ENCODE results near the gene CDH26. TPM values are rescaled to one million over a fixed set of nuclear protein-coding genes. Genes with fewer than 3 reads are reported as not detected.

The CDH26 gene
- polyA plus RNA-seq, 3 donors, result 1.3 to 3.0 (median 2.0) TPM

DNA sequence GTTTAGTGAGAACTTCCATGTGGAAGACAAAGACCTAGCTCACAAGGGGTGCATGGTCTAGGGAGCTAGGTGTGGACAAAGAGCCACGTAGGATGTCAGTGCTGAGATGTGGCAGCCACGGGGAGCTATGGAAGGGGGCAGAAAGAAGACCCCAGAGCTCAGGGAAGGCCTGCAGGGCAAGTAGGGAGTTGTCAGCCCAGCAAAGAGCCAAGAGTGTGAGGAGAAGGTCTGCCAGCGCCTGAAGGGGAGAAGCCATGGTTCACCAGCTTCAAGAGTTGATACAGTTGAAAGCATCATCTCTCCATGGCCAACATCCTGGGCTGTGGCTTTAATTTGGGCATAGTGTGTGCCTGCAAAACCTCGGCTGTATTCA lies 95.6 kb downstream of the CDH26 start:
- H3K4me1 ChIP-seq (ENCODE audit: control insufficient read depth in 1 of 2, insufficient read depth in 2 of 2, low read length in 2 of 2), result peaks cover 86 to 96% of the 10 kb centered on the region in 2 donors
- Mint-ChIP-seq H3K27me3 (ENCODE audit: low read depth in 3 of 3) (peaks cover 0 to 1% (median 0%) of the 10 kb centered on the region in 3 donors), H3K4me1 (peaks cover 89% of the 10 kb centered on the region), H3K9me3 (peaks cover 0 to 5% (median 2%) of the 10 kb centered on the region in 7 donors), H3K36me3 (peaks cover 2 to 3% of the 10 kb centered on the region in 2 donors), H3K27ac (peak overlapping the region; percentile 95 to 99 (median 99)), H3K4me3 (peak overlapping the region in 1 of 2 donors; percentile 40)
- peak overlapping the region; percentile 85 to 97 for H3K27ac ChIP-seq (ENCODE audit: low read depth in 1 of 2, low read length in 2 of 2)
- no peak for DNase-seq
- no peak overlapping the region for H3K9ac ChIP-seq (ENCODE audit: insufficient read depth, low read length, poor library complexity, severe bottlenecking)
- 91% methylated on average over 3 of the region's 4 CpGs for WGBS (ENCODE audit: insufficient coverage)
- H3K79me2 ChIP-seq (ENCODE audit: insufficient read depth, low read length), result peaks cover 22% of the 10 kb centered on the region
- H4K20me1 ChIP-seq (ENCODE audit: insufficient read depth, low read length), result no peaks in the 10 kb centered on the region
- TF ChIP-seq, protein P1, sequence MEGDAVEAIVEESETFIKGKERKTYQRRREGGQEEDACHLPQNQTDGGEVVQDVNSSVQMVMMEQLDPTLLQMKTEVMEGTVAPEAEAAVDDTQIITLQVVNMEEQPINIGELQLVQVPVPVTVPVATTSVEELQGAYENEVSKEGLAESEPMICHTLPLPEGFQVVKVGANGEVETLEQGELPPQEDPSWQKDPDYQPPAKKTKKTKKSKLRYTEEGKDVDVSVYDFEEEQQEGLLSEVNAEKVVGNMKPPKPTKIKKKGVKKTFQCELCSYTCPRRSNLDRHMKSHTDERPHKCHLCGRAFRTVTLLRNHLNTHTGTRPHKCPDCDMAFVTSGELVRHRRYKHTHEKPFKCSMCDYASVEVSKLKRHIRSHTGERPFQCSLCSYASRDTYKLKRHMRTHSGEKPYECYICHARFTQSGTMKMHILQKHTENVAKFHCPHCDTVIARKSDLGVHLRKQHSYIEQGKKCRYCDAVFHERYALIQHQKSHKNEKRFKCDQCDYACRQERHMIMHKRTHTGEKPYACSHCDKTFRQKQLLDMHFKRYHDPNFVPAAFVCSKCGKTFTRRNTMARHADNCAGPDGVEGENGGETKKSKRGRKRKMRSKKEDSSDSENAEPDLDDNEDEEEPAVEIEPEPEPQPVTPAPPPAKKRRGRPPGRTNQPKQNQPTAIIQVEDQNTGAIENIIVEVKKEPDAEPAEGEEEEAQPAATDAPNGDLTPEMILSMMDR (IDR thresholded peaks at IDR 0.05), result no peak
- H3K9me3 ChIP-seq (replicated peaks in 1 of 2; ENCODE audit: control insufficient read depth in 1 of 2, insufficient read depth in 1 of 2, low read length in 2 of 2), result peaks cover 0 to 3% of the 10 kb centered on the region in 2 donors
- H3K27me3 ChIP-seq (ENCODE audit: control insufficient read depth in 2 of 2, insufficient read depth in 2 of 2, low read length in 2 of 2), result no peaks in the 10 kb centered on the region
- H3K36me3 ChIP-seq (replicated peaks in 1 of 2; ENCODE audit: control insufficient read depth in 1 of 2, insufficient read depth in 2 of 2, low read length in 2 of 2), result no peaks in the 10 kb centered on the region
- H3K4me2 ChIP-seq (replicated peaks; ENCODE audit: extremely low read depth, low read length, poor library complexity, severe bottlenecking), result no peak overlapping the region
- peak overlapping the region; percentile 13 for H2AFZ ChIP-seq (ENCODE audit: insufficient read depth, low read depth, low read length, poor library complexity, severe bottlenecking)
- intact Hi-C loops (cut with micrococcal nuclease), result loop anchor here (10.0 kb wide), 4 partner anchors 109 to 211 kb away; partner anchors contain the start of genes FAM217B (in 1 of the 2) and PPP1R3D (in 1 of the 2)
- no peak overlapping the region for H3K4me3 ChIP-seq (replicated peaks in 1 of 3; ENCODE audit: low read depth in 2 of 3, low read length in 3 of 3)

DNA sequence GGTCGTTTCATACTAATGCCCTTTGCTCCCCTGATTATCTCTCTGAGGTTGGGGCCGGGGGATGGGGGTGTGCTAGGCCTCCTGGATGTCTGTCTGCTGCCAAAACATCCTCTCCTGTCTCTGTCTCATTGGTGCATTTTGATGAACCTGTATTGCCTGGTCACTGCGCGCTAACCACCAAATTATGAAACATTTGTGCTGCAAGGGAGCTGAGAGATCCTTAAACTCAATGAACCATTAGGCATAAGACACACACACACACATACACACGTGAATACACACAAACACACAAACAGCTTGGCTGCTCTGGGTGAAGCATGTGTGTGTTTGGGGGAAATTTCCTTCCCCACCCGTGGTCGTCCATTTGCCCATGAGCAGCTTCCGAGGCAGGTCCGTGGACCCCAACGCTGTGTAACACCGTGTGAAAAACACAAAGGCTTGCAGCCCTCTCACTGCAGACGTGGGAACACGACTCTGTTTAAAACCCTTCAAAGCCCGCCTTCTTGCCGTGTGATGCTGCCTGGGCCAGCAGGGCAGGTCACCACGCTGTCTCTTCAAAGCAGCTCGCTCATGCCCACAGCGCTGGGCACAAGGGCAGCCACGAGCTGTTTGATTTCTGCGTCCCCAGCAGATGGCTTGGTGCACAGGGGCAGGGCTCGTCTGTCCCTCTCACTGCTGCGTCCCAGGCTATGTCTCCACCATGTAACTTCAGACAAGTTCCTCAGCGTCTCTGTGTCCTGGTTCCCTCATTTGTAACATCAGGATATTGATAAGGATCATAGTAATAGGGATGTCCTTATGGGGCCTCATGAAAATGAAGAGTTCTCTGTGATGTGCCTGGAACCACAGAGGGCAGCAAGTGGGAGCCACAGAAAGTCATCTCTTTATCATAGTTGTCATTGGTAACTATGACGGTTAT lies 96.8 kb downstream of the CDH26 start:
- TF ChIP-seq, protein P1 (IDR thresholded peaks at IDR 0.05), result no peak
- no peaks in the 10 kb centered on the region for H3K36me3 ChIP-seq (replicated peaks in 1 of 2; ENCODE audit: control insufficient read depth in 1 of 2, insufficient read depth in 2 of 2, low read length in 2 of 2)
- H3K4me3 ChIP-seq (replicated peaks in 1 of 3; ENCODE audit: low read depth in 2 of 3, low read length in 3 of 3), result peak overlapping the region; percentile 7 to 65 (median 24)
- no peaks in the 10 kb centered on the region for H3K9me3 ChIP-seq (replicated peaks in 1 of 2; ENCODE audit: control insufficient read depth in 1 of 2, insufficient read depth in 1 of 2, low read length in 2 of 2)
- peaks cover 0 to 2% of the 10 kb centered on the region in 2 donors for H3K36me3 Mint-ChIP-seq
- H3K4me1 Mint-ChIP-seq, result peaks cover 85% of the 10 kb centered on the region
- peak overlapping the region; percentile 68 to 87 for H3K4me3 Mint-ChIP-seq
- H3K4me1 ChIP-seq (ENCODE audit: control insufficient read depth in 1 of 2, insufficient read depth in 2 of 2, low read length in 2 of 2), result peaks cover 81 to 96% of the 10 kb centered on the region in 2 donors
- H3K4me2 ChIP-seq (replicated peaks; ENCODE audit: extremely low read depth, low read length, poor library complexity, severe bottlenecking), result peak overlapping the region; percentile 64
- H4K20me1 ChIP-seq (ENCODE audit: insufficient read depth, low read length), result no peaks in the 10 kb centered on the region
- peaks cover 26% of the 10 kb centered on the region for H3K79me2 ChIP-seq (ENCODE audit: insufficient read depth, low read length)
- H3K27ac ChIP-seq (ENCODE audit: low read depth in 1 of 2, low read length in 2 of 2), result peak overlapping the region; percentile 93 to 97
- intact Hi-C loops (cut with micrococcal nuclease), result loop anchor here (1.0 to 10.0 kb wide), 10 partner anchors 9 to 210 kb away; partner anchors contain the start of genes FAM217B (in 1 of the 2) and PPP1R3D (in 1 of the 2)
- WGBS (ENCODE audit: insufficient coverage), result 2% methylated on average over 17 of the region's 24 CpGs
- no peaks in the 10 kb centered on the region for H3K27me3 ChIP-seq (ENCODE audit: control insufficient read depth in 2 of 2, insufficient read depth in 2 of 2, low read length in 2 of 2)
- H3K27ac Mint-ChIP-seq, result peak overlapping the region; percentile 96 to 100 (median 99)
- H2AFZ ChIP-seq (ENCODE audit: insufficient read depth, low read depth, low read length, poor library complexity, severe bottlenecking), result peak overlapping the region; percentile 13
- H3K27me3 Mint-ChIP-seq (ENCODE audit: low read depth in 3 of 3), result peaks cover 0 to 1% (median 0%) of the 10 kb centered on the region in 3 donors
- no peaks in the 10 kb centered on the region for H3K9me3 Mint-ChIP-seq
- peak; percentile 87 to 93 (median 92) for DNase-seq
- peak overlapping the region; percentile 86 for H3K9ac ChIP-seq (ENCODE audit: insufficient read depth, low read length, poor library complexity, severe bottlenecking)
